Effector memory CD4-positive, alpha-beta T cell (primary cell): ENCODE results near the gene FTSJ1.

Experiments used
- DNase-seq, 3 donors: peaks; one replicate each; pipeline ENCODE4 v3.0.0-alpha.2; 2020
- H3K27ac ChIP-seq: 2 replicates; pipeline ENCODE4 v1.7.0; 2013; ENCODE audit warnings: mild to moderate bottlenecking, low read length, moderate library complexity; ENCODE audit not compliant: insufficient read depth, poor library complexity, severe bottlenecking
- H3K27me3 ChIP-seq: replicated peaks from 2 replicates; pipeline ENCODE4 v1.7.0; 2013; ENCODE audit warnings: mild to moderate bottlenecking, low read length; ENCODE audit not compliant: insufficient read depth, control insufficient read depth, poor library complexity, severe bottlenecking
- H3K36me3 ChIP-seq: 2 replicates; pipeline ENCODE4 v1.7.0; 2013; ENCODE audit warnings: mild to moderate bottlenecking, low read length, moderate library complexity; ENCODE audit not compliant: control insufficient read depth, insufficient read depth
- H3K4me1 ChIP-seq: 2 replicates; pipeline ENCODE4 v1.7.0; 2013; ENCODE audit warnings: low read length, mild to moderate bottlenecking; ENCODE audit not compliant: control insufficient read depth, insufficient read depth, poor library complexity, severe bottlenecking
- H3K4me3 ChIP-seq: 2 replicates; pipeline ENCODE4 v1.7.0; 2013; ENCODE audit warnings: low read length, low read depth, mild to moderate bottlenecking; ENCODE audit not compliant: insufficient read depth, poor library complexity, severe bottlenecking
- H3K9me3 ChIP-seq: 2 replicates; pipeline ENCODE4 v1.7.0; 2013; ENCODE audit warnings: mild to moderate bottlenecking, low read length, moderate library complexity; ENCODE audit not compliant: control insufficient read depth

Gene FTSJ1

GRCh38 chrX:48509245-48509590 is 33.2 kb downstream of the FTSJ1 start:
- Histone ChIP-seq H3K27ac (peak overlapping the region; percentile 75), H3K27me3 (no peaks in the 10 kb centered on the region), H3K9me3 (no peaks in the 10 kb centered on the region), H3K4me3 (peak overlapping the region; percentile 59), H3K4me1 (peaks cover 4% of the 10 kb centered on the region), H3K36me3 (no peaks in the 10 kb centered on the region)
- peak in 1 of 3 donors; percentile 5 for DNase-seq

- no peak for DNase-seq
- peak overlapping the region; percentile 59 for H3K4me3 ChIP-seq
- H3K27ac ChIP-seq, result peak overlapping the region; percentile 75
These were observed 33.6 kb downstream of the FTSJ1 start for GRCh38 chrX:48509619-48510018.

GRCh38 chrX:48511560-48511959 is 35.6 kb downstream of the FTSJ1 start:
- no peak overlapping the region for H3K27ac ChIP-seq
- H3K36me3 ChIP-seq, result peaks cover 4% of the 10 kb centered on the region
- DNase-seq, result no peak
- no peaks in the 10 kb centered on the region for H3K9me3 ChIP-seq
- peaks cover 4% of the 10 kb centered on the region for H3K4me1 ChIP-seq
- no peaks in the 10 kb centered on the region for H3K27me3 ChIP-seq
- no peak overlapping the region for H3K4me3 ChIP-seq

More at GRCh38 chrX:48509619-48510018, 33.6 kb downstream of the FTSJ1 start:
- Histone ChIP-seq H3K27me3 (no peaks in the 10 kb centered on the region), H3K4me1 (peaks cover 4% of the 10 kb centered on the region), H3K9me3 (no peaks in the 10 kb centered on the region), H3K36me3 (peaks cover 4% of the 10 kb centered on the region)

GRCh38 chrX:48512371-48512935 is 36.5 kb downstream of the FTSJ1 start:
- Histone ChIP-seq H3K9me3 (no peaks in the 10 kb centered on the region), H3K27me3 (no peaks in the 10 kb centered on the region), H3K4me1 (peaks cover 4% of the 10 kb centered on the region), H3K27ac (no peak overlapping the region), H3K4me3 (no peak overlapping the region), H3K36me3 (peaks cover 4% of the 10 kb centered on the region)
- DNase-seq, result no peak

- no peak for DNase-seq
- no peaks in the 10 kb centered on the region for H3K27me3 ChIP-seq
- peaks cover 4% of the 10 kb centered on the region for H3K36me3 ChIP-seq
- no peak overlapping the region for H3K4me3 ChIP-seq
- no peaks in the 10 kb centered on the region for H3K9me3 ChIP-seq
- peaks cover 4% of the 10 kb centered on the region for H3K4me1 ChIP-seq
- H3K27ac ChIP-seq, result no peak overlapping the region
These were observed 37.7 kb downstream of the FTSJ1 start for GRCh38 chrX:48513670-48514069.

GRCh38 chrX:48514126-48514806 is 38.3 kb downstream of the FTSJ1 start:
- H3K4me1 ChIP-seq, result peaks cover 4% of the 10 kb centered on the region
- H3K27me3 ChIP-seq, result no peaks in the 10 kb centered on the region
- H3K27ac ChIP-seq, result no peak overlapping the region
- DNase-seq, result no peak
- H3K4me3 ChIP-seq, result no peak overlapping the region
- H3K36me3 ChIP-seq, result peaks cover 4% of the 10 kb centered on the region
- H3K9me3 ChIP-seq, result no peaks in the 10 kb centered on the region

GRCh38 chrX:48514868-48515460 is 39.0 kb downstream of the FTSJ1 start:
- no peaks in the 10 kb centered on the region for H3K4me1 ChIP-seq
- DNase-seq, result no peak
- no peak overlapping the region for H3K4me3 ChIP-seq
- no peak overlapping the region for H3K27ac ChIP-seq
- peaks cover 4% of the 10 kb centered on the region for H3K36me3 ChIP-seq
- no peaks in the 10 kb centered on the region for H3K9me3 ChIP-seq
- H3K27me3 ChIP-seq, result no peaks in the 10 kb centered on the region

GRCh38 chrX:48515842-48516241 is 39.8 kb downstream of the FTSJ1 start:
- Histone ChIP-seq H3K36me3 (peaks cover 4% of the 10 kb centered on the region), H3K4me3 (no peak overlapping the region), H3K27ac (no peak overlapping the region), H3K27me3 (no peaks in the 10 kb centered on the region), H3K4me1 (no peaks in the 10 kb centered on the region), H3K9me3 (no peaks in the 10 kb centered on the region)
- DNase-seq, result no peak

GRCh38 chrX:48516285-48516684 is 40.3 kb downstream of the FTSJ1 start:
- Histone ChIP-seq H3K36me3 (peaks cover 4% of the 10 kb centered on the region), H3K4me1 (peaks cover 4% of the 10 kb centered on the region), H3K27ac (no peak overlapping the region), H3K9me3 (no peaks in the 10 kb centered on the region), H3K4me3 (no peak overlapping the region), H3K27me3 (no peaks in the 10 kb centered on the region)
- DNase-seq, result no peak

GRCh38 chrX:48516987-48517386 is 41.0 kb downstream of the FTSJ1 start:
- H3K36me3 ChIP-seq, result peaks cover 4% of the 10 kb centered on the region
- H3K27me3 ChIP-seq, result no peaks in the 10 kb centered on the region
- no peak for DNase-seq
- H3K27ac ChIP-seq, result no peak overlapping the region
- no peaks in the 10 kb centered on the region for H3K9me3 ChIP-seq
- H3K4me3 ChIP-seq, result no peak overlapping the region
- H3K4me1 ChIP-seq, result peaks cover 4% of the 10 kb centered on the region
